Fibroblast of skin of left quadriceps (primary cell): ENCODE data around the gene AVEN.

Experiments
- DNase-seq, 2 experiments: peaks; one replicate each; pipeline ENCODE4 v3.0.0-alpha.2; 2013; ENCODE audit warnings: low read depth in 2 of 2

Gene AVEN

DNA sequence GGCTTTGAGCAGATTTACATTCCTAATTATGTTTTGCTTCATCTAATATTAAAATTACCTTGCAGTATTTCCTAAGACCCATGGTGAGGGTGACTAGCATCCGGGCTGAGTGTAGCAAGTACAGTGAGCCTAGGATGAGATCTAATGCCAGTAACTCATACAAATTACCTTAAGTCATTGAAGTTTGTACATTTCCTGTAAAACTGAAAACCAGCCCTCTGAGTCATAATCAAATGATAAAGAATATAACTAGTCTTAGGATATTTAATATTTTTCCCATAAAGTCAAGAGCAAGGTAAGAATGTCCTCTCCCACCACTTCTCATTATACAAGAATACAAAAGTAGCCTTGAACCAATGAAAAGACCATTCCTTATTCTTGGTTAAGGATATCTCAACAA is 125.5 kb downstream of the AVEN start:
- DNase-seq, result no peak

DNA sequence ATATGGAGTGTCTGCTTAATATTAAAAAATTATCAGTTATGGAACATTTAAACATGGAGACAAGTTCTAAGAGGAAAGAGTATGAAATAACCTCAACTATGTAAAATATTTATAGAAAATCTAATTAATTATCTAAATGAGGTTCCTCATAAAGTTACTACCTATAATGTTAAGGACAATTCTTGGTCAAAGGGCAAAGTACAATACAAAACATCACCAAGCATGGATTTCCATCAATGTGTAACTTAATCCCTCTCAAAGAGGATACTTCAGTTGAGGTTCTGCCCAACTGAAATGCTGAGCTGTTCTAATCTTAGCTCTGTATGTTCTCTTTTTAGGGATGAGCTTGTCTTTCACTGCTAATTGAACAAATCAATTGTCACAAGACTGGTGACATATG is 126.7 kb downstream of the AVEN start:
- no peak for DNase-seq

DNA sequence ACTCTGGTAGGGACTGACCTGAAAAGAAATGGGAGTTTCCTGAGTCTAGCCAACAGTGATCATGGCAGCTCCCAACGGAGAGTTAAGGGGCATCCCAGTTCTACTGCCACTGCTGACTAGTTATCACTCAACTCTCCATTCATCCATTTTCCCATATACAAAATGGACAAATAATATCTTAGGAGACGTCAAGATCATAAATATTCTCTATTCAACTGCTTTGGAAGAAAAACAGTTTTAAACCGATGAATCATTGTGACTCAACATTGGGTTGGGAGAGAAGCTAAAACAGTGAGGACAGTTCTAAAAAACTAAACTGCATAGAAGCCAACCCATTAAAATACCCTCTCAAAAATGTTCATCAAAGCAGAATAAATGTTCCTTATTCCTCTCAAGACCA is 128.3 kb downstream of the AVEN start:
- peak in 1 of 2 experiments; percentile 20 for DNase-seq

- DNase-seq, result no peak
These were observed 130.6 kb downstream of the AVEN start for GRCh38 chr15:33908406-33908805.

- DNase-seq, result no peak
These were observed 131.7 kb downstream of the AVEN start for GRCh38 chr15:33907326-33907725.

DNA sequence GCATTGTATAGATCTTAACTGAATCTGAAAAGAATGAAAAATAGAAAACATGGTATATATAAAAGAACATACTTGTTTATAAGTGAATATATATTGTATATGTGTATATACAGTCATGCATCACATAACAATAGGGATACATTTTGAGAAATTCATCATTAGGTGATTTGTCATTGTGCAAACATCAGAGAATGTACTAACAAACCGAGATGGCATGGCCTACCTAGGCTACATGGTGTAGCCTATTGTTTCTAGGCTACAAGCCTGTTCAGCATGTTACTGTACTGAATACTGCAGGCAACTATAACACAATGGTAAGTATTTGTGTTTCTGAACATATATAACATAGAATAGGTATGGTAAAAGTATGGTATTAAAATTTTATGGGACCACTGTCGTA is 135.3 kb downstream of the AVEN start:
- no peak for DNase-seq

GRCh38 chr15:33902043-33902442 is 137.0 kb downstream of the AVEN start:
- DNase-seq, result no peak

DNA sequence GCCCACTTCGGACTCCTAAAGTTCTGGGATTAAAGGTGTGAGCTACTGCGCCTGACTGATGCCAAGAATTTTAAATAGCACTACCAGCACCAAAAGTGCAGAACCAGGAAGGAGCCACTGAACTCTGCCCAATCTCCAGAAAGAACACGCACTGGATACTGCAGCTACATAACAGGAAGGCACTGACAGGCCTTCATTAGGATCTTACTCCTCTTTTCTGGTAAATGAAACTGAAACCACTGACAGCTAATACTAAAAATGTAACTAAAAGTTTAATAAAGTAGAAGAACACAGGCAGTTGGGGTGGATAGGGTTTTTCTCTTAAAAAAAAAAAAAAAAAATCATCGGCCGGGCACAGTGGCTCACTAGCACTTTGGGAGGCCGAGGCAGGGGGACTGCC is 144.8 kb downstream of the AVEN start:
- DNase-seq, result no peak

- DNase-seq, result no peak
These were observed 150.8 kb downstream of the AVEN start for GRCh38 chr15:33888176-33888575.

- no peak for DNase-seq
These were observed 156.1 kb downstream of the AVEN start for GRCh38 chr15:33882921-33883320.

DNA sequence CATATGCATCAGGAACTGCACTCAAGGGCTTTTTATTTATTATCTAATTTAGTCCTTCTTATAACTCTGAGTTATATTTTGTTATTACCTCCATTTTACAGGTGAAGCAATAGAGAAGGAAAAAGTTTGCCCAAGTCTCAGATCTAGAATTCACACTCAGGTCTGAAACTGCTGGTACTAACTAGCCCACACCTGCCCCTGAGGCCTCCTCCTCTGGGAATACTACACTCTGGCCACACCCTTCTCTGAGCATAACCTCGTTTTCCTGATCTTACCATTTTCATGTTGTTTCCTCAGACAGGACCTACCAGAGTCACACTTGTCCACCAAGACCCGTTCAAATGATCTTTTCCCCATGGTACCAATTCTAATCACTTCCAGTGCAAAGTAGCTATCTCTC is 164.8 kb downstream of the AVEN start:
- no peak for DNase-seq

DNA sequence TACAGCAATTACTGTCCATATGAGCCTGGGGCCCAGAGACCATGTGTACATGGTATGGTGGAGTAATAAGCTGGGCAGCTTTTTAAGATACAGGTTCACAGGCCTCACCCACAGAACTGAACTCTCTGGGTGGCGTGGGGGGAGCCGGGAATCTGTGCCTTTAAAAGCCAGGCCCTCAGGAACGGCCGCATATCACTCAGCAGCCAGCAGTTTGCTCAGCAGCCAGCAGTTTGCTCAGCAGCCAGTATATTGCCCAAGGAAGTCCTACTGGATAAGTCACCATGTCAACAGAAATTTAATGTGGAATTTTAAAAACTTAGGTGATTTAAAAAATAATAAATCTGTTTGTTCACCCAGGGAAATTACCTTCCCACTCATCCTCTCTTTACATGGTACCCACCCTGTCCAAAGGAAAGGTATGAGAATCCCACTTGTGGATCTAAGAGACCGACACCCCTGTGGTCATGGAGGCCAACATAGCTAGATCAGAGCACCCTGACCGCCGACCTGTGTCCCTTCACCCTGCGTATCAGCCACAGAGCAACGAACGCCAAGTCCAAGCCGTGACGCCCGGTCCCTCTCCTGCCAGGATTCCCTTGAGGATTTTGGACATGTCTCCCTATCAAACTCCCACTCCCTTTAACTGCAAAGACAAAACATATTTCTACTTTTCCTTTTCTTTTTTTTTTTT is 166.4 kb downstream of the AVEN start:
- DNase-seq, result no peak

DNA sequence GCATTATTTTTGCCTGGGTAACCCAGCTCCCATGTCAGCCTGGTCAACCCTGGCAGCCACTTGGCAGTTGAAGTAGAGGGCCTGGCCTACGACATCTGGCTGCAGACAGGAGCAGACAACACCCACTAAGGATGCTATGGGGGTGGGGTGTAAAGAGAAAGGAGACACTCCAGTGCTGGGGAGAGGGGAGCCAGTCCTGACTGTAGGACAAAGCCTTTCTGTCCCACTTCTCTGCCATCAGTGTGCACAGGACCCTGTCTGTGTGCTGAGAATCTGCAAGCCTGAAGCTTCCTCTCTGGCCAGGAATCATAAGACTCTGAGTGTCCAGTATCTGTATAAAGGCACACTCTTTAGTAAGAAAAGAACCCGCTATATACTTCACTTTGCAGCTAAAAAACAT is 167.0 kb downstream of the AVEN start:
- DNase-seq, result no peak

DNA sequence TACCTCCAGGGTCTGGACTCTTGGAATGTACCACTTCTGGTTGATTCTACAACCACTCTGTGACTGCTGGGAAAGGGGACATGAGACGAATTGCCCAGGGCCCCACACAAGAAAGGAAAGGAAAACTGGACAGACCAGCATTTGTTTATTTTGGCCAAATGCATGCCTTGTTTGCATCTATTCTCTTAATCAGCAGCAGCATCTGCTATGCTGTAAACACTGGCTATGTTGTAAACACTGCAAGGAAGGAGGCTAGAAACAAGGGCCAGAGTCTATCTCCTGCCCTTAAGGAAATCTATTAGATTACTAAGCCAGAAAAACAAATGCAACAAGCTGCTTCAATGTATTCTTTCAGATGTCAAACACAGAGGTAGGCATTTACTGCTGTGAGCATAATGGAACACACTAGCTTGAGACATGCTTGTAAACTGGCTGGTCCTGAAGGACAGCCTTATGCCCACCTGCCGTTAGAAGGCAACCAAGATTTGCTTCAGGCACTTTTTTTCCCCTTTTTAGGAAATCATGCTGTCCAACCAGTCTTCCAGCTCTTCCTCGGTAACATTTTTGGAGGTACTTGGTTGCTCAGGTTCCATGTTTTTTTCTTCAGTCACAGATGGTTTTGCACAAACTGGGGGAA is 172.8 kb downstream of the AVEN start:
- no peak for DNase-seq

GRCh38 chr15:33865416-33865815 is 173.6 kb downstream of the AVEN start:
- peak in 1 of 2 experiments; percentile 16 for DNase-seq

DNA sequence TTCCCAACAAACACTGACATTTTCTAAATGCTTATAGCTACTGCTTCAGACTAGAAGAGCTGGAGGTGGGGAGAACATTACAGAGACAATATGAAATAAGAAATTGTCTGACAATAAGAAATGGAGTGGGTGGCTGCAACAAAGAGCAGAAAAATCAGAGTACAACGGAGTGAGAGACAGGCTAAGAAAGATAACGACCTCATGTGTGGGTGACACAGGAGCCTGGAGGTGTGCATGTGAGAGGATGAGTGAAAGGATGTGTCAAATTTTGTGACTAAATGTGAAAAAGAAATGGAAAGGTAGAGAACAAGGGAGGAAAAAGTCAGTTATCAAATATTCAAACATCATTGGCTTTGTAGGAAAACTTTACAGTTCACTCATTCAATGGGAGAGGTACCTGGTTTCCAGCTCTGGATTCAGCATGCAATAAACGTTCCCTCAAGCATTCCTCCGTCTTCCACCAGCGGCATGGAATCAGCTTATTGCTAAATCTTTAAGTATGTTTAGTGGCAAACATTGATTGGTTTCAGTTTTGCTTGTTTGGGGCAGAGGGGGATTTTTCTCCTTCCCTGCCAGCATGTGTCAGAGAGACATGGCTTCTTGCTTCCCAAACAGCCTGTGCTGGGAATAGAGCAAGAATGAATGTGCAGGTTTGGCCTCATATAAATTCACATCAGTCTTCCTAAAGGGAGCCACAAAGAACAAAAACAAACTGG is 174.5 kb downstream of the AVEN start:
- no peak for DNase-seq

GRCh38 chr15:33860754-33861153 is 178.2 kb downstream of the AVEN start:
- DNase-seq, result peak in 1 of 2 experiments; percentile 18

- no peak for DNase-seq
These were observed 178.9 kb downstream of the AVEN start for GRCh38 chr15:33859992-33860545.

DNA sequence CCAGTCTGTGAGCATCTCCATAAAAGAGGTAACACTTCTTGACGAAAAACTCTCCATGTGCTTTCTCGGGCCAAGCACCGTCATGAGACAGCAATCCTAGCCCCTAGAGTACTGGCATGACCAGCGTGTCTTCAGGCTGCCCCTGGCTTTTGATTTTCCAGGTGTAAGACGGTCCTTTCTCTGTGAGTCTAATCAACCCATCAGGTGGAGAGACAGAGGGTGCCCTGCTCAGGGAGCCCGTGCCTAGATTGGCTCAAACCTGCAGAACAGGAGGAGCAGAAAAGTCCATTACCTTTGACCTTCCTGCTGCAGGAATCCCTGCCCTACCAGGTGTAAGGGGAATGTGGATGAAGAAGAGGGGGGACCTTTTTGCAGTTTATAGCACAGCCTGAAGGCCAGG is 180.2 kb downstream of the AVEN start:
- no peak for DNase-seq

GRCh38 chr15:33857726-33858125 is 181.3 kb downstream of the AVEN start:
- DNase-seq, result no peak

DNA sequence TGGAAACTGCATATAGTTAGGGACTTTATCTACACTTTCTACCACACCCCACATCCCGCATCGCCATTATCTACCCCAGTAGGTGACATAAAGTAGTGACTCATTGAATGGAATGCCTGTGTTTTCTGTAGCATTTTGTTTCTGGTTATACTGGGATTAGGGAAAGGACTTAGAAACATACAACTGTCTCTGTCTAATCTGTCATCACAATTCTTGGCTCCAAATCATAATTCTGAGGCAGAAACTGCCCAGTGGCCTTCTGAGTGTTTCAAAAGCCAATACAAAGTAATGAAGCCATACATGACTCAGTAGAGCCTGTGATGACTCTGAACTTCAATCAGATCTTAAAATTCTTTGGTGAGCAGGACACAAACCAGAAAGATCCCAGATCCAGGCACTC is 186.4 kb downstream of the AVEN start:
- DNase-seq, result peak in 1 of 2 experiments; percentile 7

- no peak for DNase-seq
These were observed 186.9 kb downstream of the AVEN start for GRCh38 chr15:33852094-33852493.

GRCh38 chr15:33851079-33851478 is 187.9 kb downstream of the AVEN start:
- no peak for DNase-seq
